Adrenal gland (tissue), 12 donors: Measurements from ENCODE around the gene HNRNPC. TPM values are rescaled to one million over a fixed set of nuclear protein-coding genes. Genes with fewer than 3 reads are reported as not detected.
"Not testable (repeated sequence)": the region's sequence is repeated elsewhere in the genome, so short reads cannot be mapped to it uniquely, and the experiment has no call there.

Experiments used
- DNase-seq, 7 donors: peaks; one replicate each; pipeline ENCODE4 v3.0.0-alpha.2; 2019 to 2020
- H3K27ac ChIP-seq, 5 donors: fragments of 200-600 bp; sonication (generic) in 4 of 5; 1 replicate in 3 of 5; 2 replicates in 2 of 5; pipeline versions ENCODE4 v1.5.1 to v1.8.0; 2016 to 2020; ENCODE audit warnings: mild to moderate bottlenecking in 1 of 5
- H3K27me3 ChIP-seq: fragments of 200-600 bp; 2 replicates; pipeline ENCODE4 v1.8.0; 2021
- H3K36me3 ChIP-seq, 2 donors: fragments of 200-600 bp; replicated peaks in 1 of 2; 1 replicate in 1 of 2; 2 replicates in 1 of 2; pipeline versions ENCODE4 v1.5.1 to v1.8.0; 2018 to 2022
- H3K4me1 ChIP-seq, 2 donors: fragments of 200-600 bp; replicated peaks in 1 of 2; 1 replicate in 1 of 2; 2 replicates in 1 of 2; pipeline versions ENCODE4 v1.5.1 to v1.8.0; 2018 to 2021
- H3K4me3 ChIP-seq, 4 donors: fragments of 200-600 bp; sonication (generic) in 3 of 4; one replicate each; pipeline ENCODE4 v1.5.1; 2016 to 2018
- H3K9me3 ChIP-seq, 3 donors: fragments of 200-600 bp; sonication (generic) in 1 of 3; replicated peaks in 1 of 3; 1 replicate in 2 of 3; 2 replicates in 1 of 3; pipeline versions ENCODE4 v1.5.1 to v1.8.0; 2016 to 2021
- CTCF ChIP-seq, 6 experiments: fragments of 450-650 bp in 4 of 6; fragments of 200-600 bp in 2 of 6; sonication (generic) in 1 of 6; IDR thresholded peaks; 1 replicate in 5 of 6; 2 replicates in 1 of 6; pipeline versions ENCODE4 v1.5.1 to v1.8.0; 2016 to 2021; ENCODE audit warnings: antibody characterized with exemption in 6 of 6, mild to moderate bottlenecking in 2 of 6, moderate library complexity in 1 of 6
- POLR2A ChIP-seq, 2 donors: fragments of 450-650 bp; IDR thresholded peaks; one replicate each; pipeline ENCODE4 v1.6.1; 2017; ENCODE audit warnings: antibody characterized with exemption in 2 of 2, mild to moderate bottlenecking in 2 of 2, moderate library complexity in 1 of 2
- WGBS, 4 donors: extraction: QIAGEN DNeasy Blood & Tissue Kit in 2 of 4; methylation state at CpG; one replicate each; pipeline versions ENCODE4 v1.1.5 to v1.1.7; 2013 to 2017; 5-methylcytosine and 5-hydroxymethylcytosine counted together
- intact Hi-C, 2 donors: fragments of 100-400 bp; cut with DNase I; formaldehyde crosslinking; loops; one replicate each; pipeline versions ENCODE4 v1.14.1 to v1.15.0; 2022 to 2023
- polyA plus RNA-seq, 3 donors: library from polyadenylated mRNA; stranded (reverse); fragments of 200-250 nt in 2 of 3; fragments of 350-450 nt in 1 of 3; fragmentation: Illumina TruSeq in 1 of 3; extraction: RNeasy Lipid Tissue Mini Kit (QIAGEN cat#74804) in 1 of 3; gene quantifications; one replicate each; pipeline ENCODE4 v1.2.3, GENCODE V29; 2013 to 2014
- total RNA-seq, 9 donors: library from RNA; depleted of rRNA in 4 of 9; stranded (reverse); fragments of >200 nt in 4 of 9; fragments of 120-200 nt in 1 of 9; fragmentation: NEBNext Ultra II Directional in 1 of 9; extraction: Animal tissue kit (Norgen Biotek cat#: 25700) in 1 of 9; gene quantifications; one replicate each; pipeline versions ENCODE4 v1.1.0 to v1.2.4, GENCODE V29; 2013 to 2023
- donor health status: healthy with polysubstance abuse.
- donor health status: Bipolar disorder and iron deficiency.
- donor health status: DM: yes; HTN: yes; CAD: no.
- donor health status: DM: no; HTN: no; CAD: no.
- donor health status: DM: no; HTN: no; CAD: no.
- donor health status: DM: yes; HTN: yes; CAD: no.

HNRNPC gene
- total and polyA plus RNA-seq, 12 donors, result 399 to 905 (median 531) TPM

GRCh38 chr14:21279783-21280182, 10.5 kb upstream of the HNRNPC start, which contains the start of gene RPGRIP1:
RPGRIP1 (plus strand) TSS chr14:21280083; CDS start chr14:21287977, 7,894 bp downstream.
- no peaks in the 10 kb centered on the region for H3K36me3 ChIP-seq
- intact Hi-C loops, result no loop called here
- DNase-seq, result no peak
- no peaks in the 10 kb centered on the region for H3K27me3 ChIP-seq
- H3K4me3 ChIP-seq, result no peak within 1 kb of the TSS
- H3K9me3 ChIP-seq, result no peaks in the 10 kb centered on the region
- TF ChIP-seq CTCF (IDR thresholded peaks at IDR 0.05) (no peak), POLR2A (IDR thresholded peaks at IDR 0.05) (no peak)
- 82 to 96% (median 90%) methylated on average over 2 of the region's 2 CpGs for WGBS, 4 donors
- no peaks in the 10 kb centered on the region for H3K4me1 ChIP-seq
- H3K27ac ChIP-seq, result no peak within 1 kb of the TSS

DNA sequence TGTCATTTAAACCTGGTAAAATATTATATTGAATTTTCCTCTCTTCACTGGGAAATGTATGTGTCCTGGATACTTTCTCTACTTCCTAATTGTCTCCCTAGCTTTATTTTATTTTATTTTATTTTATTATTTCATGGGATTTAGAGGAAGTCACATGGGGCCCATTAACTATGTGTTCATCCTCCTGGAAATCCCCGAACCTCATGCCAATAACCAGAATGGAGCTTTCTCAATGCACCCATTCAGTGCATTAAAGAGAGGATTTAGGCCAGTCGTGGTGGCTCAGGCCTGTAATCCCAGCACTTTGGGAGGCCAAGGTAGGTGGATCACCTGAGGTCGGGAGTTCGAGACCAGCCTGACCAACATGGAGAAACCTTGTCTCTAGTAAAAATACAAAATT, 9.4 kb upstream of the HNRNPC start:
- H3K36me3 ChIP-seq, result no peaks in the 10 kb centered on the region
- no peaks in the 10 kb centered on the region for H3K9me3 ChIP-seq
- H3K4me3 ChIP-seq, result no peak overlapping the region
- 72 to 91% (median 86%) methylated on average over 4 of the region's 4 CpGs for WGBS, 4 donors
- no peak for DNase-seq
- no peak for TF ChIP-seq POLR2A (IDR thresholded peaks at IDR 0.05)
- TF ChIP-seq CTCF (IDR thresholded peaks at IDR 0.05), result no peak
- no peaks in the 10 kb centered on the region for H3K4me1 ChIP-seq
- no peaks in the 10 kb centered on the region for H3K27me3 ChIP-seq
- intact Hi-C loops, result no loop called here
- H3K27ac ChIP-seq, result no peak overlapping the region

DNA sequence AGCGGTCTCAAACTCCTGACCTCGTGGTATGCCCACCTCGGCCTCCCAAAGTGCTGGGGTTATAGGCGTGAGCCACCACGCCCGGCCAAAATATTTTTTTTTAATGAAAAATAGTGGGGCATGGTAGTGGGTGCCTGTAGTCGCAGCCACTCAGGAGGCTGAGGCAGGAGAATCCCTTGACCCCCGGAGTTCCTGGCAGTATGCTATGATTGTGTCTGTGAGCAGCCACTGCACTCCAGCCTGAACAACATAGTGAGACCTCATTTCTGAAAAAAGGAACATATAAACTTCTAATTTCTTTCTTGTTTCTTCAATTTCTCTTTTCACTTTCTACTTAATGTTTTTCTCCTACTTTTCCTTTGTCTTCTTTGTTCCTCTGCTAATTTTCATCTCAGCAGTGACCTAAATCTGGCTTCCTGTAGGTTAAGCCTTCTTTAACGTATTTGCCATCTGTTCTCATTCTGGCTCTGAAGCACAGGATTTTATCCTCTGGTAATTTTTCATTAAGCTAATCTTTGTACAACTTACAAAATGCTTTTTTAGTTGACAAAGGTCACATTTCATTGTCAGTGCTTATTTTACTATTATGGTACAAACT, 6.1 kb upstream of the HNRNPC start:
- Histone ChIP-seq H3K27ac (no peak overlapping the region), H3K36me3 (no peaks in the 10 kb centered on the region), H3K27me3 (no peaks in the 10 kb centered on the region), H3K4me3 (no peak overlapping the region), H3K4me1 (no peaks in the 10 kb centered on the region), H3K9me3 (no peaks in the 10 kb centered on the region)
- DNase-seq, result no peak
- TF ChIP-seq POLR2A (IDR thresholded peaks at IDR 0.05), result no peak
- no peak for TF ChIP-seq CTCF (IDR thresholded peaks at IDR 0.05)
- intact Hi-C loops, result no loop called here
- 82 to 92% (median 90%) methylated on average over 9 of the region's 9 CpGs for WGBS, 4 donors

GRCh38 chr14:21272661-21273060, 3.4 kb upstream of the HNRNPC start:
- intact Hi-C loops, H3K27ac ChIP-seq, DNase-seq, H3K4me1 ChIP-seq, H3K36me3 ChIP-seq, H3K9me3 ChIP-seq, H3K27me3 ChIP-seq, H3K4me3 ChIP-seq: not testable (repeated sequence)
- WGBS, 4 donors, result 82 to 91% (median 87%) methylated on average over 17 of the region's 17 CpGs

DNA sequence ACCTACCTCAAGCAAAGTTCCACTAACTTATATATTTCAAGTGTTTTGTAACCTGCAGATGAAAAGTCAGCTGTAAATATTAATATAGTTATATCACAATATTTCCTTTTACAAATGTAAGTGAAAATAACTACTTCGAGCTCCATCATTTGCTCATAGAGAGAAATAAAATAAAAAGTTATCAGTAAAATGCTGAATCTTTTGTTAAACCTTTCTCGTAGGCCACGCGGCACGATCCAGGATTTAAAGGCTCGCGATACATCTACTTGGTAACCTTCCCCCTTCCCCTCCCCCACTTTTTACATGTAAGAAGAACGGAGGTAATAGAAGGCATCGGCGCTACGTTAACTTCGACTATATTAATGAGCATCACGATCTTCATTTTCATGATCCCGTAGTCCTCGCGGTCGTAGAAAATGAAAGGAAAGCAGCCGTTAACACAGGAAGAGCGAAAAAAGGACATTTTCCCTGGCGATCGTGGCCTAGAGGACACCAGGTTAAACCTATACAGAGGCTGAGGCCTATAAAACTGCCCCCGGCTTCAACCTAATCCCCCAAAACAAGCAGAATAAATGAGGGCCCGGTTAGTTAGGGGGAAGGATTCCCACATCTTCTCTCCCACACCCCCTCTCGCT, 508 bp downstream of the HNRNPC start:
- DNase-seq, result peak; percentile 42 to 74 (median 55)
- Histone ChIP-seq H3K9me3 (no peaks in the 10 kb centered on the region), H3K36me3 (peaks cover 0 to 16% of the 10 kb centered on the region in 2 donors), H3K27me3 (no peaks in the 10 kb centered on the region), H3K27ac (peak overlapping the region; percentile 71 to 97 (median 94)), H3K4me3 (peak overlapping the region; percentile 80 to 99 (median 92)), H3K4me1 (peaks cover 27 to 49% of the 10 kb centered on the region in 2 donors)
- TF ChIP-seq POLR2A (IDR thresholded peaks at IDR 0.05) (no peak), CTCF (IDR thresholded peaks at IDR 0.05) (no peak)
- intact Hi-C loops, result no loop called here
- 0 to 1% (median 0%) methylated on average over 24 of the region's 24 CpGs for WGBS, 4 donors
